Adrenal gland (tissue), 12 donors: ENCODE results near the gene CTSH. TPM values are rescaled to one million over a fixed set of nuclear protein-coding genes. Genes with fewer than 3 reads are reported as not detected.

ENCODE experiments used
- DNase-seq, 7 donors: peaks; one replicate each; pipeline ENCODE4 v3.0.0-alpha.2; 2019 to 2020
- H3K27ac ChIP-seq, 5 donors: fragments of 200-600 bp; sonication (generic) in 4 of 5; 1 replicate in 3 of 5; 2 replicates in 2 of 5; pipeline versions ENCODE4 v1.5.1 to v1.8.0; 2016 to 2020; ENCODE audit warnings: mild to moderate bottlenecking in 1 of 5
- H3K27me3 ChIP-seq: fragments of 200-600 bp; 2 replicates; pipeline ENCODE4 v1.8.0; 2021
- H3K36me3 ChIP-seq, 2 donors: fragments of 200-600 bp; replicated peaks in 1 of 2; 1 replicate in 1 of 2; 2 replicates in 1 of 2; pipeline versions ENCODE4 v1.5.1 to v1.8.0; 2018 to 2022
- H3K4me1 ChIP-seq, 2 donors: fragments of 200-600 bp; replicated peaks in 1 of 2; 1 replicate in 1 of 2; 2 replicates in 1 of 2; pipeline versions ENCODE4 v1.5.1 to v1.8.0; 2018 to 2021
- H3K4me3 ChIP-seq, 4 donors: fragments of 200-600 bp; sonication (generic) in 3 of 4; one replicate each; pipeline ENCODE4 v1.5.1; 2016 to 2018
- H3K9me3 ChIP-seq, 3 donors: fragments of 200-600 bp; sonication (generic) in 1 of 3; replicated peaks in 1 of 3; 1 replicate in 2 of 3; 2 replicates in 1 of 3; pipeline versions ENCODE4 v1.5.1 to v1.8.0; 2016 to 2021
- CTCF ChIP-seq, 6 experiments: fragments of 450-650 bp in 4 of 6; fragments of 200-600 bp in 2 of 6; sonication (generic) in 1 of 6; IDR thresholded peaks; 1 replicate in 5 of 6; 2 replicates in 1 of 6; pipeline versions ENCODE4 v1.5.1 to v1.8.0; 2016 to 2021; ENCODE audit warnings: antibody characterized with exemption in 6 of 6, mild to moderate bottlenecking in 2 of 6, moderate library complexity in 1 of 6
- POLR2A ChIP-seq, 2 donors: fragments of 450-650 bp; IDR thresholded peaks; one replicate each; pipeline ENCODE4 v1.6.1; 2017; ENCODE audit warnings: antibody characterized with exemption in 2 of 2, mild to moderate bottlenecking in 2 of 2, moderate library complexity in 1 of 2
- WGBS, 4 donors: extraction: QIAGEN DNeasy Blood & Tissue Kit in 2 of 4; methylation state at CpG; one replicate each; pipeline versions ENCODE4 v1.1.5 to v1.1.7; 2013 to 2017; 5-methylcytosine and 5-hydroxymethylcytosine counted together
- intact Hi-C, 2 donors: fragments of 100-400 bp; cut with DNase I; formaldehyde crosslinking; loops; one replicate each; pipeline versions ENCODE4 v1.14.1 to v1.15.0; 2022 to 2023
- polyA plus RNA-seq, 3 donors: library from polyadenylated mRNA; stranded (reverse); fragments of 200-250 nt in 2 of 3; fragments of 350-450 nt in 1 of 3; fragmentation: Illumina TruSeq in 1 of 3; extraction: RNeasy Lipid Tissue Mini Kit (QIAGEN cat#74804) in 1 of 3; gene quantifications; one replicate each; pipeline ENCODE4 v1.2.3, GENCODE V29; 2013 to 2014
- total RNA-seq, 9 donors: library from RNA; depleted of rRNA in 4 of 9; stranded (reverse); fragments of >200 nt in 4 of 9; fragments of 120-200 nt in 1 of 9; fragmentation: NEBNext Ultra II Directional in 1 of 9; extraction: Animal tissue kit (Norgen Biotek cat#: 25700) in 1 of 9; gene quantifications; one replicate each; pipeline versions ENCODE4 v1.1.0 to v1.2.4, GENCODE V29; 2013 to 2023
- donor health status: healthy with polysubstance abuse.
- donor health status: Bipolar disorder and iron deficiency.
- donor health status: DM: yes; HTN: yes; CAD: no.
- donor health status: DM: no; HTN: no; CAD: no.
- donor health status: DM: no; HTN: no; CAD: no.
- donor health status: DM: yes; HTN: yes; CAD: no.

CTSH gene
- total and polyA plus RNA-seq, 12 donors = 24.2 to 303 (median 139) TPM

GRCh38 chr15:78992416-78993256 lies 47.8 kb upstream of the CTSH start:
- peak in 4 of 7 donors; percentile 39 to 61 (median 52) for DNase-seq
- Histone ChIP-seq H3K9me3 (no peaks in the 10 kb centered on the region), H3K27me3 (no peaks in the 10 kb centered on the region), H3K4me3 (no peak overlapping the region), H3K36me3 (no peaks in the 10 kb centered on the region), H3K27ac (no peak overlapping the region), H3K4me1 (peaks cover 6 to 15% of the 10 kb centered on the region in 2 donors)
- 76 to 83% (median 80%) methylated on average over 14 to 17 of the region's 17 CpGs for WGBS, 4 donors
- intact Hi-C loops = no loop called here
- TF ChIP-seq POLR2A (IDR thresholded peaks at IDR 0.05) = no peak
- no peak for TF ChIP-seq CTCF (IDR thresholded peaks at IDR 0.05)

GRCh38 chr15:78991879-78992278 lies 47.0 kb upstream of the CTSH start:
- no peak for DNase-seq
- H3K9me3 ChIP-seq = no peaks in the 10 kb centered on the region
- 80 to 95% (median 86%) methylated on average over 2 to 15 of the region's 15 CpGs for WGBS, 4 donors
- H3K27me3 ChIP-seq = no peaks in the 10 kb centered on the region
- H3K36me3 ChIP-seq = no peaks in the 10 kb centered on the region
- TF ChIP-seq CTCF (IDR thresholded peaks at IDR 0.05) (no peak), POLR2A (IDR thresholded peaks at IDR 0.05) (no peak)
- peaks cover 2 to 11% of the 10 kb centered on the region in 2 donors for H3K4me1 ChIP-seq
- H3K27ac ChIP-seq = no peak overlapping the region
- H3K4me3 ChIP-seq = no peak overlapping the region
- intact Hi-C loops = no loop called here

- 89 to 91% (median 90%) methylated on average over 9 to 10 of the region's 10 CpGs for WGBS, 4 donors
- H3K27ac ChIP-seq = no peak overlapping the region
- DNase-seq = no peak
- no peaks in the 10 kb centered on the region for H3K27me3 ChIP-seq
- intact Hi-C loops = no loop called here
- H3K4me1 ChIP-seq = peaks cover 0 to 7% of the 10 kb centered on the region in 2 donors
- no peak for TF ChIP-seq CTCF (IDR thresholded peaks at IDR 0.05)
- TF ChIP-seq POLR2A (IDR thresholded peaks at IDR 0.05) = no peak
- no peaks in the 10 kb centered on the region for H3K9me3 ChIP-seq
- H3K4me3 ChIP-seq = no peak overlapping the region
- H3K36me3 ChIP-seq = no peaks in the 10 kb centered on the region
Observed at GRCh38 chr15:78991476-78991875, 46.6 kb upstream of the CTSH start.

GRCh38 chr15:78990278-78990677 lies 45.4 kb upstream of the CTSH start:
- DNase-seq = no peak
- H3K36me3 ChIP-seq = no peaks in the 10 kb centered on the region
- intact Hi-C loops = no loop called here
- WGBS, 4 donors = 30 to 52% (median 47%) methylated on average over 1 of the region's 1 CpG
- no peak for TF ChIP-seq CTCF (IDR thresholded peaks at IDR 0.05)
- no peak for TF ChIP-seq POLR2A (IDR thresholded peaks at IDR 0.05)
- H3K4me1 ChIP-seq = peaks cover 0 to 7% of the 10 kb centered on the region in 2 donors
- no peaks in the 10 kb centered on the region for H3K9me3 ChIP-seq
- H3K27ac ChIP-seq = no peak overlapping the region
- H3K4me3 ChIP-seq = no peak overlapping the region
- H3K27me3 ChIP-seq = no peaks in the 10 kb centered on the region
